ENCODE measurements around the gene GDF11.
"Not testable (repeated sequence)": the region's sequence is repeated elsewhere in the genome, so short reads cannot be mapped to it uniquely, and the experiment has no call there.

GDF11 gene

GRCh38 chr12:55743406-55744339 lies 751 bp downstream of the GDF11 start:
- DNase-seq: peak in 1 of 2 experiments; percentile 47

GRCh38 chr12:55744340-55745030 lies 1.6 kb downstream of the GDF11 start:
- DNase-seq: peak in 1 of 2 experiments; percentile 24

GRCh38 chr12:55745361-55746173 lies 2.6 kb downstream of the GDF11 start:
- peak; percentile 37 to 70 for DNase-seq

GRCh38 chr12:55746174-55746912 lies 3.4 kb downstream of the GDF11 start:
- DNase-seq: no peak

GRCh38 chr12:55746913-55747231 lies 4.0 kb downstream of the GDF11 start:
- no peak for DNase-seq

GRCh38 chr12:55748230-55748993 lies 5.5 kb downstream of the GDF11 start:
- DNase-seq: no peak

GRCh38 chr12:55755246-55755645 lies 12.3 kb downstream of the GDF11 start:
- DNase-seq: no peak

GRCh38 chr12:55757701-55758100 lies 14.8 kb downstream of the GDF11 start:
- DNase-seq: no peak

GRCh38 chr12:55758575-55758974 lies 15.7 kb downstream of the GDF11 start:
- DNase-seq: not testable (repeated sequence)

- DNase-seq: no peak
These were observed 17.7 kb downstream of the GDF11 start for GRCh38 chr12:55760663-55761062.

- no peak for DNase-seq
These were observed 19.7 kb downstream of the GDF11 start for GRCh38 chr12:55762646-55763045.

- peak; percentile 41 to 62 for DNase-seq
These were observed 22.9 kb downstream of the GDF11 start for GRCh38 chr12:55765736-55766290.

GRCh38 chr12:55767156-55767555 lies 24.2 kb downstream of the GDF11 start:
- DNase-seq: no peak

- no peak for DNase-seq
These were observed 28.8 kb downstream of the GDF11 start for GRCh38 chr12:55771736-55772135.

- DNase-seq: no peak
These were observed 34.9 kb downstream of the GDF11 start for GRCh38 chr12:55777856-55778255.

GRCh38 chr12:55780685-55781084 lies 37.8 kb downstream of the GDF11 start:
- DNase-seq: no peak

- no peak for DNase-seq
These were observed 45.6 kb downstream of the GDF11 start for GRCh38 chr12:55788546-55788945.

- no peak for DNase-seq
These were observed 46.2 kb downstream of the GDF11 start for GRCh38 chr12:55789171-55789570.

GRCh38 chr12:55789893-55790292 lies 47.0 kb downstream of the GDF11 start:
- no peak for DNase-seq

- no peak for DNase-seq
These were observed 53.0 kb downstream of the GDF11 start for GRCh38 chr12:55795950-55796349.

- DNase-seq: peak in 1 of 2 experiments; percentile 2
These were observed 54.1 kb downstream of the GDF11 start for GRCh38 chr12:55797068-55797467.
